Measurements from ENCODE around the gene ZBTB7B.

Gene ZBTB7B

GRCh38 chr1:155003766-155004351, 1.3 kb downstream of the ZBTB7B start:
- DNase-seq (ENCODE audit: low spot score), result peak; percentile 58
- FAIRE-seq, result no peak

GRCh38 chr1:155004352-155005075, 1.9 kb downstream of the ZBTB7B start:
- DNase-seq (ENCODE audit: low spot score) (no peak), FAIRE-seq (no peak)

GRCh38 chr1:155005076-155006011, 2.7 kb downstream of the ZBTB7B start:
- DNase-seq (ENCODE audit: low spot score) (no peak), FAIRE-seq (no peak)

GRCh38 chr1:155006601-155007101, 4.0 kb downstream of the ZBTB7B start:
- DNase-seq (ENCODE audit: low spot score), result no peak
- no peak for FAIRE-seq

- DNase-seq (ENCODE audit: low spot score) (no peak), FAIRE-seq (no peak)
Observed at GRCh38 chr1:155007251-155007828, 4.7 kb downstream of the ZBTB7B start.

GRCh38 chr1:155008015-155008941, 5.7 kb downstream of the ZBTB7B start:
- FAIRE-seq, result no peak
- no peak for DNase-seq (ENCODE audit: low spot score)

GRCh38 chr1:155009221-155009711, 6.7 kb downstream of the ZBTB7B start:
- DNase-seq (ENCODE audit: low spot score), result no peak
- FAIRE-seq, result no peak

GRCh38 chr1:155009742-155010141, 7.1 kb downstream of the ZBTB7B start:
- no peak for DNase-seq (ENCODE audit: low spot score)
- FAIRE-seq, result no peak

GRCh38 chr1:155010211-155010918, 7.8 kb downstream of the ZBTB7B start:
- FAIRE-seq, result no peak
- no peak for DNase-seq (ENCODE audit: low spot score)

GRCh38 chr1:155011004-155011416, 8.4 kb downstream of the ZBTB7B start:
- DNase-seq (ENCODE audit: low spot score) (no peak), FAIRE-seq (no peak)

- DNase-seq (ENCODE audit: low spot score) (no peak), FAIRE-seq (no peak)
Observed at GRCh38 chr1:155011437-155012025, 8.9 kb downstream of the ZBTB7B start.

- FAIRE-seq (no peak), DNase-seq (ENCODE audit: low spot score) (no peak)
Observed at GRCh38 chr1:155012026-155012546, 9.5 kb downstream of the ZBTB7B start.

GRCh38 chr1:155012776-155013602, 10.4 kb downstream of the ZBTB7B start:
- no peak for DNase-seq (ENCODE audit: low spot score)
- no peak for FAIRE-seq

- FAIRE-seq (no peak), DNase-seq (ENCODE audit: low spot score) (no peak)
Observed at GRCh38 chr1:155013632-155014031, 11.0 kb downstream of the ZBTB7B start.

- FAIRE-seq, result no peak
Observed at GRCh38 chr1:155014709-155015508, 12.3 kb downstream of the ZBTB7B start.

GRCh38 chr1:155015527-155016230, 13.1 kb downstream of the ZBTB7B start:
- no peak for FAIRE-seq
- no peak for DNase-seq (ENCODE audit: low spot score)

More at GRCh38 chr1:155014709-155015508, 12.3 kb downstream of the ZBTB7B start:
- no peak for DNase-seq (ENCODE audit: low spot score)

Data from urothelium cell line (cell line).